Neural cell (in vitro differentiated cells): ENCODE results near the gene GDA. TPM values are rescaled to one million over a fixed set of nuclear protein-coding genes. Genes with fewer than 3 reads are reported as not detected.

Source experiments
- H2AFZ ChIP-seq: fragments of 200-600, 300-800 bp; sonication (generic), shearing (Covaris generic); 2 replicates; pipeline ENCODE4 v1.6.0; 2014; ENCODE audit warnings: low read depth, mild to moderate bottlenecking, antibody characterized with exemption, low read length, moderate library complexity
- H3F3A ChIP-seq: fragments of 200-600 bp; shearing (Covaris generic); 2 replicates; pipeline ENCODE4 v1.6.1; 2016; ENCODE audit warnings: mild to moderate bottlenecking, moderate library complexity, mixed read lengths, antibody characterized with exemption, low read length; ENCODE audit not compliant: insufficient read depth, poor library complexity, severe bottlenecking
- H3K27ac ChIP-seq: fragments of 200-600, 300-800 bp; sonication (generic), shearing (Covaris generic); 2 replicates; pipeline ENCODE4 v1.5.1; 2014; ENCODE audit warnings: mild to moderate bottlenecking, low read length, moderate library complexity
- H3K27me3 ChIP-seq: fragments of 300-800, 200-600 bp; sonication (generic), shearing (Covaris generic); 2 replicates; pipeline ENCODE4 v1.6.0; 2014; ENCODE audit warnings: mild to moderate bottlenecking, low read depth, low read length, moderate library complexity; ENCODE audit not compliant: insufficient read depth
- H3K36me3 ChIP-seq: fragments of 300-800, 200-600 bp; sonication (generic), shearing (Covaris generic); 2 replicates; pipeline ENCODE4 v1.5.1; 2014; ENCODE audit warnings: mild to moderate bottlenecking, antibody characterized with exemption, low read length, moderate library complexity; ENCODE audit not compliant: insufficient read depth
- H3K4me2 ChIP-seq: fragments of 300-800, 200-600 bp; sonication (generic), shearing (Covaris generic); 2 replicates; pipeline ENCODE4 v1.6.0; 2014; ENCODE audit warnings: mild to moderate bottlenecking, low read length
- H3K4me3 ChIP-seq: fragments of 300-800, 200-600 bp; sonication (generic), shearing (Covaris generic); 2 replicates; pipeline ENCODE4 v1.5.1; 2014; ENCODE audit warnings: mild to moderate bottlenecking, low read length, moderate library complexity
- H3K79me2 ChIP-seq: fragments of 200-600 bp; shearing (Covaris generic); replicated peaks from 2 replicates; pipeline ENCODE4 v1.6.0; 2014; ENCODE audit warnings: mild to moderate bottlenecking, low read length, moderate library complexity; ENCODE audit not compliant: insufficient read depth
- H3K9ac ChIP-seq: fragments of 300-800, 200-600 bp; sonication (generic), shearing (Covaris generic); 2 replicates; pipeline ENCODE4 v1.6.1; 2016; ENCODE audit warnings: mild to moderate bottlenecking, low read length, mixed read lengths
- H3K9me2 ChIP-seq: fragments of 200-600 bp; shearing (Covaris generic); 2 replicates; pipeline ENCODE4 v1.6.1; 2016; ENCODE audit warnings: mild to moderate bottlenecking, low read length, mixed read lengths; ENCODE audit not compliant: insufficient read depth
- H3K9me3 ChIP-seq: fragments of 200-600, 300-800 bp; sonication (generic), shearing (Covaris generic); 2 replicates; pipeline ENCODE4 v1.6.1; 2016; ENCODE audit warnings: mild to moderate bottlenecking, mixed run types, low read length, moderate library complexity, mixed read lengths
- H4K20me1 ChIP-seq: fragments of 200-600 bp; shearing (Covaris generic); 2 replicates; pipeline ENCODE4 v1.6.1; 2016; ENCODE audit warnings: mild to moderate bottlenecking, mixed run types; ENCODE audit not compliant: insufficient read depth
- CTCF ChIP-seq: fragments of 450-650 bp; IDR thresholded peaks from 2 replicates; pipeline ENCODE4 v1.5.1; 2014; ENCODE audit warnings: antibody characterized with exemption, mild to moderate bottlenecking, moderate library complexity; ENCODE audit not compliant: poor library complexity, severe bottlenecking
- EP300 ChIP-seq: fragments of 450-650 bp; conservative IDR thresholded peaks from 2 replicates; pipeline ENCODE4 v1.6.1; 2014; ENCODE audit warnings: antibody characterized with exemption, mild to moderate bottlenecking, moderate library complexity; ENCODE audit not compliant: poor library complexity, severe bottlenecking
- EZH2 ChIP-seq: fragments of 200-600, 300-800 bp; shearing (Covaris generic), sonication (generic); IDR thresholded peaks from 2 replicates; pipeline ENCODE4 v1.6.1; 2014; ENCODE audit warnings: antibody characterized with exemption, low read length, borderline replicate concordance, mild to moderate bottlenecking; ENCODE audit not compliant: insufficient read depth, poor library complexity, severe bottlenecking
- MXI1 ChIP-seq: fragments of 450-650 bp; conservative IDR thresholded peaks from 2 replicates; pipeline ENCODE4 v1.6.1; 2014; ENCODE audit warnings: antibody characterized with exemption, mild to moderate bottlenecking; ENCODE audit not compliant: poor library complexity, severe bottlenecking
- POLR2AphosphoS5 ChIP-seq: IDR thresholded peaks from 2 replicates; pipeline ENCODE4 v1.6.1; 2012
- RAD21 ChIP-seq: fragments of 450-650 bp; conservative IDR thresholded peaks from 2 replicates; pipeline ENCODE4 v1.6.1; 2014; ENCODE audit warnings: antibody characterized with exemption, mild to moderate bottlenecking, moderate library complexity
- REST ChIP-seq: IDR thresholded peaks from 2 replicates; pipeline ENCODE4 v1.6.1; 2012; ENCODE audit warnings: borderline replicate concordance
- SMC3 ChIP-seq: fragments of 450-650 bp; conservative IDR thresholded peaks from 2 replicates; pipeline ENCODE4 v1.6.1; 2014; ENCODE audit warnings: antibody characterized with exemption, mild to moderate bottlenecking, moderate library complexity; ENCODE audit not compliant: poor library complexity
- TAF1 ChIP-seq: IDR thresholded peaks from 2 replicates; pipeline ENCODE4 v1.6.1; 2012; ENCODE audit warnings: low read depth
- polyA plus RNA-seq: library from polyadenylated mRNA; depleted of rRNA; stranded (reverse); fragments of >200 nt; gene quantifications from 2 replicates; pipeline ENCODE4 v1.2.3, GENCODE V29; 2014

Gene GDA
- polyA plus RNA-seq, 1 donor from 2014 or later: 0.26 TPM

GRCh38 chr9:72139226-72139625 lies 10.0 kb upstream of the GDA start:
- Histone ChIP-seq H3K4me2 (no peak overlapping the region), H3K9me3 (no peaks in the 10 kb centered on the region), H3K27me3 (no peaks in the 10 kb centered on the region), H3K27ac (no peak overlapping the region), H3K79me2 (no peaks in the 10 kb centered on the region), H3K36me3 (no peaks in the 10 kb centered on the region), H2AFZ (no peak overlapping the region), H3F3A (no peaks in the 10 kb centered on the region), H3K9me2 (no peaks in the 10 kb centered on the region), H3K9ac (no peak overlapping the region), H4K20me1 (no peaks in the 10 kb centered on the region), H3K4me3 (no peak overlapping the region)
- no peak for TF ChIP-seq MXI1
- TF ChIP-seq POLR2AphosphoS5: no peak
- TF ChIP-seq TAF1: no peak
- no peak for TF ChIP-seq SMC3
- no peak for TF ChIP-seq RAD21
- TF ChIP-seq EP300: no peak
- no peak for TF ChIP-seq REST
- no peak for TF ChIP-seq EZH2
- no peak for TF ChIP-seq CTCF

- Histone ChIP-seq H3K27ac (no peak overlapping the region), H3K9me2 (no peaks in the 10 kb centered on the region), H2AFZ (no peak overlapping the region), H4K20me1 (no peaks in the 10 kb centered on the region), H3K79me2 (no peaks in the 10 kb centered on the region), H3K9me3 (no peaks in the 10 kb centered on the region), H3K9ac (no peak overlapping the region), H3K27me3 (no peaks in the 10 kb centered on the region), H3K36me3 (no peaks in the 10 kb centered on the region), H3F3A (no peaks in the 10 kb centered on the region), H3K4me3 (no peak overlapping the region), H3K4me2 (no peak overlapping the region)
- TF ChIP-seq SMC3 (no peak), CTCF (no peak), EZH2 (no peak), RAD21 (no peak), TAF1 (no peak)
Observed at GRCh38 chr9:72140586-72140985, 8.7 kb upstream of the GDA start.
